SU-DHL-6 (cell line): ENCODE results near the gene PXDN.

Experiments used
- EZH2phosphoT487 ChIP-seq: fragments of 200-600 bp; sonication (generic), shearing (Covaris generic); conservative IDR thresholded peaks from 2 replicates; pipeline ENCODE4 v1.6.1; 2018; ENCODE audit warnings: mild to moderate bottlenecking, antibody characterized with exemption, low read length, moderate library complexity, mixed read lengths
- TF ChIP-seq, protein P1 (sequence below): fragments of 200-600 bp; sonication (generic); IDR thresholded peaks from one replicate; pipeline ENCODE4 v1.5.1; 2017; ENCODE audit warnings: antibody characterized with exemption, mild to moderate bottlenecking, low read length, moderate library complexity; ENCODE audit not compliant: insufficient read depth, poor library complexity, severe bottlenecking

DNA sequence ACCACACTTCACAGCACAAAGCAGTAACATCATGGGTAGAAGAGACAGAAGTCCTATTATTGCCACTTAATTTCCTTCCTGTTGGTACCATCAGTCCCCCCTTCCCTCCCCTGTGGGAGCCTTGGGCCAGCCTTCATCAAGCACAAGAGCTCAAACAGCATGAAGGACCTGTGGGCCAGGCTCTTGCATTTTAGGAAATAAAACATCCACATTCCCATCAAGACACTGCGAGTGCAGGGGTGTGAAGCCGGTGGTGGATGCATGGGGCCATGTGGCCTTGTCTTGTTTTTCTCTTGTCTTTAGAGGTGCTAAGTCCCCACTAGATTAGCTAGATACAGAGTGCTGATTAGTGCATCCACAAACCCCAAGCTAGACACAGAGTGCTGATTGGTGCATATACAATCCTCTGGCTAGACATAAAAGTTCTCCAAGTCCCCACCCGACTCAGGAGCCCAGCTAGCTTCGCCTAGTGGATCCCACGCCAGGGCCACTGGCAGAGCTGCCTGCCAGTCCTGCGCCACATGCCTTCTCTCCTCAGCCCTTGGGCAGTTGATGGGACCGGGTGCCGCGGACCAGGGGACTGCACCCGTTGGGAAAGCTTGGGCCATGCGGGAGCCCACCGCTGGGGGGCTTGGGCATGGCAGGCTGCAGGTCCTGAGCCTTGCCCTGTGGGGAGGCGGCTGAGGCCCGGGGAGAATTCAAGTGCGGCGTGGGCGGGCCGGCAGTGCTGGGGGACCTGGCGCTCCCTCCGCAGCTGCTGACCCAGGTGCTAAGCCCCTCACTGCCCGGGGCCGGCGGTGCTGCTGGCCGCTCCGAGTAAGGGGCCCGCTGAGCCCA, 14.7 kb upstream of the PXDN start:
- no peak for TF ChIP-seq EZH2phosphoT487
- TF ChIP-seq, protein P1, sequence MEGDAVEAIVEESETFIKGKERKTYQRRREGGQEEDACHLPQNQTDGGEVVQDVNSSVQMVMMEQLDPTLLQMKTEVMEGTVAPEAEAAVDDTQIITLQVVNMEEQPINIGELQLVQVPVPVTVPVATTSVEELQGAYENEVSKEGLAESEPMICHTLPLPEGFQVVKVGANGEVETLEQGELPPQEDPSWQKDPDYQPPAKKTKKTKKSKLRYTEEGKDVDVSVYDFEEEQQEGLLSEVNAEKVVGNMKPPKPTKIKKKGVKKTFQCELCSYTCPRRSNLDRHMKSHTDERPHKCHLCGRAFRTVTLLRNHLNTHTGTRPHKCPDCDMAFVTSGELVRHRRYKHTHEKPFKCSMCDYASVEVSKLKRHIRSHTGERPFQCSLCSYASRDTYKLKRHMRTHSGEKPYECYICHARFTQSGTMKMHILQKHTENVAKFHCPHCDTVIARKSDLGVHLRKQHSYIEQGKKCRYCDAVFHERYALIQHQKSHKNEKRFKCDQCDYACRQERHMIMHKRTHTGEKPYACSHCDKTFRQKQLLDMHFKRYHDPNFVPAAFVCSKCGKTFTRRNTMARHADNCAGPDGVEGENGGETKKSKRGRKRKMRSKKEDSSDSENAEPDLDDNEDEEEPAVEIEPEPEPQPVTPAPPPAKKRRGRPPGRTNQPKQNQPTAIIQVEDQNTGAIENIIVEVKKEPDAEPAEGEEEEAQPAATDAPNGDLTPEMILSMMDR = no peak
